Midbrain (tissue), 1 donor: Measurements from ENCODE around the gene ZBTB20.

Source experiments
- DNase-seq: peaks from one replicate; lab custom pipeline; 2025; lab: John Stamatoyannopoulos, UW

ZBTB20 gene

DNA sequence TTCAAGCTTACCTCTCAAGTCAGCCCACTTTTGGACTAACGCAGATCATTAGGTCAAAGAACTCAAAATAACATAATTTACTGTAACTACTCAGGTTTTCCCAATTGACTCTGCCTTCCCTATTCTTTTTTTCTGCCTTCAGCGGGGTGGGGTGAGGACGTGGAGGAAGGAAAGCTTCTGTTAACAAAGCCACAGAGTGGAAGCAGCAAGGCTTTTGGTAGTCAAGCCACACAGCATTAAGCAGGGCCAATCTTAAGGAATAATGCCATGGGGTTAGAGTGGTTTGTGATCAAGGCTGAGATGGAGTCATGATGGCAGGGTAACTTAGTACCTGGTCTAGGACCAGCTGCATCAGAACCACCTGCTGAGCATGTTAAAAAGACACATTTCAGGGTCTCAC lies 575.7 kb downstream of the ZBTB20 start:
- DNase-seq, result no peak

DNA sequence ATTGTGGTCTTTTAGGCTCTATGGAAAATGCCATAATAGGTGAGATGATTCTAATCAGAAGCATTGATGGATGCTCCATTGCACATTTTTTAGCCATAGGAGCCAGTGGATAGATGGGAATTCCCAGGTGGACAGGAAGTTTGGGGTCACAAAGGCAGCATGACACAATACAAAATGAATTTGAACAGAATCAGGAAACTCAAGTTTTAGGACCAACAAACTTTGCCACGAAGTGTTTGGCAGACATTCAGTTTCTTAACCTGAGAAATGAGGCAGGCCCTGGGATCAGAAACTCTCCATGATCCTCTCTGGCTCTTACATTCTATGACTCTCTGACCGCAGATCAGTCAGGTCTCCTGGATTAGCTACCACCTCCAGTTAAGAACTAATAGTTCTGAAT lies 577.9 kb downstream of the ZBTB20 start:
- no peak for DNase-seq

DNA sequence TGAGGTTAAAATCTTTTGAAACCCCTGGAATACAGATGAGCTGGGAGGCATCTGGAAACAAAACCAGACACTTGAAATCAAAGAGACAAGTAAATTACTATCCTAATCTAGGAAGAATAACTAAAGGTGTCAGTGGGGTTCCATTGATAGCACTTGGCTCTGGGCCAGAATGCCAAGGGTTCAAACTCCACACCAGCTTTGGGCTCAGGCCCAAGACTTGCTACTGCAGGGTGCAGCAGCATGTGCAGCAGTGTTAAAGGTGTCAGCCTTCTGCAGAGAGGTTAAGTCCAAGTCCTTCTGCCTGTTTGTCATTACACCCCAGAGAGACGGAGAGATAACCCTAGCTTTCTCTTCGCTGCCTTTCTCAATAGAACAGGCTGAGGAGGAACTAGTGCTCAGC lies 579.3 kb downstream of the ZBTB20 start:
- DNase-seq, result no peak

- DNase-seq, result no peak
Observed at GRCh38 chr3:114566767-114567166, 580.3 kb downstream of the ZBTB20 start.

DNA sequence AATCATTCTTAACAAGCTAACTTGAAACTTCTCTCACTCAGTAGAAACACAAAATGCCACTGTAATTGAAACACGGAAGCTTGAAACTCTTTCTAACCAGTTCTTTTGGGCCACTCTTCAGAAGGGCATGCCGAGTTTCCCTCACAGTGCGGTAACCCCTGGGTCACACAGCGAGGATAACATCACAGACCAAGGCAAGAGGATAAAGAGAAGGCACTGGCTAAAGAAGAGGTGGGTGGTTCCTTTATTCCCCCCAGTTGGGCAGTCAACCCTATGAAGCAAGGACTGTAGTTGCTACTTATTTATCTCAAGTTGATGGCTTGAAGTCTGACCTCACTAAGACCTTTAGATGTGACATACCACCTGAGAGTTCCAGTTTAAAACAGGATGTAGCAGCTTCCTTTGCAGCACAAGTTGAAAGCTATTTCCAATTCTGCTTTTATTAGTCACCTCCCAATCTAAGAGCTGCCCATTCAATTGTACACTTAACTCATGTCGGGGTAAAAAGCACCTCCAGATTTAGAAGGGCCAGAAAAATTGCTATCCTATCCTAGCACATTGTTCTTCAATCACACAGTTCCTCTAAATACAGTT lies 580.8 kb downstream of the ZBTB20 start:
- no peak for DNase-seq

DNA sequence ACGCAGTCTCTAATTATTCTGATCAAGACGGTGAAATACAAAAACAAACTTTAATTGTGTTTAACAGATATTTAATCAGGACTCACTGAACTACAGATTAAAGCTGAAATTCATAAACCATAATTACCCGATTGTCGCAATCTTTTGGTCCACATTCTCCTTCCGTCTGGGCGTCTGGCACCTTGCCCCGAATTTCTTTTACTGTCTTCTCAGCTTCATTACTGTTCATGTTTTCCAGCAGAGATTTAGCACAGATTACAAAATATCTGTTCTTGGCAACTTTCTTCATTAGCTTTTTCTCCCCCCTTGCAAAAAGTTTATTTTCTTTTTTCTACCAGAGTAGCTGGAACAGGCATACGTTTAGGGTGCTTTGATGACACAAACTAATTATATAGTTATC lies 581.9 kb downstream of the ZBTB20 start:
- no peak for DNase-seq

GRCh38 chr3:114563720-114564119 lies 583.4 kb downstream of the ZBTB20 start:
- no peak for DNase-seq

- DNase-seq, result no peak
Observed at GRCh38 chr3:114562557-114562956, 584.5 kb downstream of the ZBTB20 start.

DNA sequence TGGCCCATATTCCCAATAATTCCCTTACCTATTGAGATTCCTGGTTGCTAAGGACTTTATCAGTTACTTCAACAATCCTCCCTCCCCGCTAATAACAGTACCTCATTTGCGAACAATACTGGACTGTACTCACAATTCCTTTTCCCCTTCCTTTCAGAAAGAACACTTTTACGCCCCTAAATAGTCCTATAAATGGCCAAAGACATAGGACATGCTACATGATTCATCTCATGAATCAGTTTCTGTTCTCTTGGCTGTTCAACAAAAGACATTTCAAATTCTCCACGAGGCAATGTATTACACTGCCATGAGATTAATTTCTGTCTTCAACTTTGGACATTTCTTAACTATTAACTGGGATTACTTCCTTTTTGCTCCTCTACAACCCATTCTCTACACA lies 588.8 kb downstream of the ZBTB20 start:
- DNase-seq, result no peak

GRCh38 chr3:114557791-114558190 lies 589.3 kb downstream of the ZBTB20 start:
- no peak for DNase-seq

GRCh38 chr3:114556657-114557213 lies 590.4 kb downstream of the ZBTB20 start:
- no peak for DNase-seq

- no peak for DNase-seq
Observed at GRCh38 chr3:114554731-114555130, 592.4 kb downstream of the ZBTB20 start.

- DNase-seq, result no peak
Observed at GRCh38 chr3:114553949-114554593, 593.0 kb downstream of the ZBTB20 start.

DNA sequence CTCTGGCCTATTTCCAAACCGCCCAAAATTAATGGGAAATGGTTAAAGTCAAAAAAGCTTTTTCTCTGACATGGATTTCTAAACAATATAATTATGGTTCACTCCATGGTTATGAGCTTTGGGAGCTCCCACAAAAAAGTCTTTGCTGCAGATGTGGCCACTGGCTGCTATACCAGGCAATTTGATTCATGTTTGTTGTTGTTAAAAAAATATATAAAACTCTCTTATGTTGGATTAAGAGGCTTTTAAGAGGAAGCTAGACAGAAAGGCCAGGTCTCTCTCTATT lies 594.6 kb downstream of the ZBTB20 start:
- no peak for DNase-seq

DNA sequence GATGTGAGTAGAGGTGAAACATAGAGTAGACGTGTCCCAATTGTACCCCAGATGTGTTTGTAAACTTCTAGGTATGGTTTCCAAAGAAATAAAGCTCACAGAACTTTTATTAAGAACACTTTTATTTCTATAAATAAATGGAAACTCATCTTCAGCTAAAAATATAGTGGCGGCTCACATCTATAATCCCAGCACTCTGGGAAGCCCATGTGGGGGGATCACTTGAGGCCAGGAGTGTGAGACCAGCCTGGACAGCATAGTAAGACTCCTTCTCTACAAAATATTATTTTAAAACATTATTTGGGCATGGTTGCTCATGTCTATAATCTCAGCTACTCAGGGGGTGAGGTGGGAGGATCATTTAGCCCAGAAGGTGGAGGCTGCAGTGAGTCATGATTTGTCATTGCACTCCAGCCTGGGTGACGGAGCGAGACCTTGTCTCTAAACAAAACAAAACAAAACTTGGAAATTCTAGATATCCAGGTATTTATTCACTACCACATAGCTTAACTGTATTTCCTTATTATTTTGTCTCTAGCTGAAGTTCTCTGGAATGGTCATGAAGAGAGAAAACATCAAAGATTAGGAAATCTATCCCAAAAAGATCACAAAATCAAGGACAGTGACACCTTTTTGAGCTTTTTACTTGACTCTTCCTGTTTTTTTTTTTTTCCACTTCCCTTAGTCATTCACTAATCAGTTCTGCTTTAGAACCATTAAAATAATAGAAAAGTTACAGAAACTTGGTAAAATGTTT lies 595.1 kb downstream of the ZBTB20 start:
- no peak for DNase-seq

DNA sequence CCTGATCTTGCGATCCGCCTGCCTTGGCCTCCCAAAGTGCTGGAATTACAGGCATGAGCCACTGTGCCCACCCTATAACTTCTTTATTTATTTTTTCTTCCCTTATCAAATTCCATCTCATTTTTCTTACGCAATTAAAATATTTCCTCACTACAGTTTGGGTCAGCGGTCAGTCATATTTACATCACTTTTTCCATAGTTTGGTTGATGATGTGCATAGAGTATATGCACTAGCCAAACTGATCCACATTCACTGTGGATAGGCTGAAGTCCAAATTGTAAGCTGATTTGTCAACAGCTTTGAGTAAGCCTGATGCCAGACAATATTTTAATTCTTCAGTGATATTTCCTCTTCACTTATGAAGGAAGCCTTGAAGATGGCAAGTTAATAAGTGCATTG lies 596.9 kb downstream of the ZBTB20 start:
- no peak for DNase-seq

DNA sequence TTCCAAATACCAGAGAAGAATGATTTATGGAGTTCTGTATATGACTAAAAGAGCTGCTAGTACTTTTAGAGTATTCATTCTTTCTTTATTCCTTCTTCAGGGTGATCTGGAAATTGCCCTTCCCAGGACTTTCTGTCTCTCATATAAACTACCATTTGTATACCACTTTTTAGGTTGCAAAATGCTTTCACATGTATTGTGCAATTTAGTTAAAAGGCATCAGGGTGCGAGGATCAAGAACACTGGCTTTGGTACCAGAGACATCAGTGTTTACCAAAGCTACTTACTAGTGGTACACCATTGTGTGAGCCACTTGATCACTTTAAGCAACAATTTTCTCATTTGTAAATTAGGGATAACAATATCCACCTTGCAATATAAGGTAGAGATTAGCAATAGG lies 601.9 kb downstream of the ZBTB20 start:
- no peak for DNase-seq

GRCh38 chr3:114542359-114542758 lies 604.7 kb downstream of the ZBTB20 start:
- DNase-seq, result no peak

DNA sequence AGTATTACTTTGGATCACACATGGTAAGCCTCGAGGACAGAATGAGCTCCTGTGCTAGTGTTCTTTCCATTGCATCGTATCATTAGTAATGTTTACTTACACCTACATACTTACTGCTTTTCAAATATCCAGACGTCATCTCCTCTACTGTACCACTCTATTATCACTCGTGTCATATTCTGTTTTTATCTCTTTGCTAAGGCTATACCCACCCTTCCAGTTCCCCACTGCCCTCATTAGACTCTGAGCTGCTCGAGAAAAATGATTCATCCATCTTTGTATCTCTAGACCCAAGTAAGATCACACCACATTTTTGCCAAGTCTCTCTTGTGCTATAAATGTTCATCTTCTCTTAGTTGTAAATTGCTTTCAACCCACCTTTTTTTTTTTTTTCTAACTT lies 607.6 kb downstream of the ZBTB20 start:
- DNase-seq, result no peak

GRCh38 chr3:114538211-114538610 lies 608.9 kb downstream of the ZBTB20 start:
- no peak for DNase-seq

- DNase-seq, result no peak
Observed at GRCh38 chr3:114528517-114528916, 618.6 kb downstream of the ZBTB20 start.

DNA sequence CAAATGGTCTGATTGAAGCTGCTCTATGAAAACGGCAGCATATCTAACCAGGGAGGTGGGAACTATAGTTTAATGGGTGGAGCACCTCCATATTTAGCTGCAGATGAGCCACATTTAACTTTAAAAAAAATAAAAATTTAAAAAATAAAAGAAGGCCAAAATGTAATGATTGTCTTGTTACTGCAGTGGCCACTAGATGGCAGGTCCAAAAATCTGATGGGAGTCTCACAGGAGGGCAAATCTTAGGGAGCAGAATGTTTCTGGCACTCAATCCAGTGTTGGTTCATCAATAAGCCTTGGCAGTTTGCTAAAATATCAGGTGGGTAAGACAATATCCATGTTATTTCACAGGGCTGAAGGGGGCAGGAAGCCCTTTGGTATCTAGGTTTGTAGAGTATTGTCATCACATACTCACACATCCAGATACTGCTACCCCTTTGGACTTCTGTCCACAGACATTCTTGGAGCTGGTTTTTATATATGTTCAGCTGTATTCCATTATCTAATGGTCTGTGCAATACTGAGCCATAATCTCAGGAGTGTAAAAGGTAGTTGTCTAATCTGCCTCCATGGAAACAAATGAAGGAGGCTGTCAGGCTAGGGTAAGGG lies 619.9 kb downstream of the ZBTB20 start:
- DNase-seq, result no peak

GRCh38 chr3:114525278-114525677 lies 621.8 kb downstream of the ZBTB20 start:
- no peak for DNase-seq
